HEK293 (cell line): Measurements from ENCODE around the gene CASK.

Source experiments
- OSR2 ChIP-seq: fragments of 450-650 bp; formaldehyde crosslinking; IDR thresholded peaks from 2 replicates; pipeline ENCODE4 v1.5.1; 2016; ENCODE audit warnings: missing biosample characterization, missing genetic modification characterization
- SALL2 ChIP-seq: fragments of 450-650 bp; formaldehyde crosslinking; IDR thresholded peaks from 2 replicates; pipeline ENCODE4 v1.5.0; 2017; ENCODE audit warnings: missing biosample characterization, mild to moderate bottlenecking, missing genetic modification characterization, borderline replicate concordance
- ZNF175 ChIP-seq: fragments of 450-650 bp; formaldehyde crosslinking; IDR thresholded peaks from 2 replicates; pipeline ENCODE4 v1.5.1; 2016; ENCODE audit warnings: missing biosample characterization, missing genetic modification characterization
- ZNF26 ChIP-seq: fragments of 450-650 bp; formaldehyde crosslinking; IDR thresholded peaks from 2 replicates; pipeline ENCODE4 v1.5.1; 2016; ENCODE audit warnings: missing biosample characterization, missing genetic modification characterization
- ZNF404 ChIP-seq: fragments of 450-650 bp; formaldehyde crosslinking; IDR thresholded peaks from 2 replicates; pipeline ENCODE4 v1.5.1; 2017; ENCODE audit warnings: missing biosample characterization, missing genetic modification characterization
- ZNF501 ChIP-seq: fragments of 450-650 bp; formaldehyde crosslinking; IDR thresholded peaks from 2 replicates; pipeline ENCODE4 v1.5.1; 2016; ENCODE audit warnings: missing biosample characterization, missing genetic modification characterization
- ZNF561 ChIP-seq: fragments of 450-650 bp; IDR thresholded peaks from 2 replicates; pipeline ENCODE4 v1.5.1; 2018; ENCODE audit warnings: missing biosample characterization, missing genetic modification characterization, borderline replicate concordance
- TF ChIP-seq, protein P1 (sequence below): fragments of 450-650 bp; formaldehyde crosslinking; IDR thresholded peaks from 2 replicates; pipeline ENCODE4 v1.5.1; 2016; ENCODE audit warnings: missing biosample characterization, missing genetic modification characterization

GRCh38 chrX:41553688-41554087 lies 369.7 kb downstream of the CASK start:
- TF ChIP-seq ZNF561 (tag by site-specific recombination), result no peak
- no peak for TF ChIP-seq ZNF404 (tag by site-specific recombination)
- no peak for TF ChIP-seq ZNF175 (tag by site-specific recombination)
- TF ChIP-seq, protein P1, sequence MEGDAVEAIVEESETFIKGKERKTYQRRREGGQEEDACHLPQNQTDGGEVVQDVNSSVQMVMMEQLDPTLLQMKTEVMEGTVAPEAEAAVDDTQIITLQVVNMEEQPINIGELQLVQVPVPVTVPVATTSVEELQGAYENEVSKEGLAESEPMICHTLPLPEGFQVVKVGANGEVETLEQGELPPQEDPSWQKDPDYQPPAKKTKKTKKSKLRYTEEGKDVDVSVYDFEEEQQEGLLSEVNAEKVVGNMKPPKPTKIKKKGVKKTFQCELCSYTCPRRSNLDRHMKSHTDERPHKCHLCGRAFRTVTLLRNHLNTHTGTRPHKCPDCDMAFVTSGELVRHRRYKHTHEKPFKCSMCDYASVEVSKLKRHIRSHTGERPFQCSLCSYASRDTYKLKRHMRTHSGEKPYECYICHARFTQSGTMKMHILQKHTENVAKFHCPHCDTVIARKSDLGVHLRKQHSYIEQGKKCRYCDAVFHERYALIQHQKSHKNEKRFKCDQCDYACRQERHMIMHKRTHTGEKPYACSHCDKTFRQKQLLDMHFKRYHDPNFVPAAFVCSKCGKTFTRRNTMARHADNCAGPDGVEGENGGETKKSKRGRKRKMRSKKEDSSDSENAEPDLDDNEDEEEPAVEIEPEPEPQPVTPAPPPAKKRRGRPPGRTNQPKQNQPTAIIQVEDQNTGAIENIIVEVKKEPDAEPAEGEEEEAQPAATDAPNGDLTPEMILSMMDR (tag by site-specific recombination), result no peak
- TF ChIP-seq ZNF501, result no peak
- TF ChIP-seq OSR2 (tag by site-specific recombination), result no peak
- no peak for TF ChIP-seq SALL2 (tag by site-specific recombination)
- TF ChIP-seq ZNF26, result no peak
